Mesodermal cell (in vitro differentiated cells): ENCODE data around the gene ADAMTSL2.

Source experiments
- H3K27ac ChIP-seq: 2 replicates; pipeline ENCODE4 v1.7.0; 2013; ENCODE audit warnings: mild to moderate bottlenecking, low read depth, low read length, moderate library complexity; ENCODE audit not compliant: severe bottlenecking
- H3K36me3 ChIP-seq: 2 replicates; pipeline ENCODE4 v1.7.1; 2013; ENCODE audit warnings: mild to moderate bottlenecking, low read length, moderate library complexity; ENCODE audit not compliant: control insufficient read depth, insufficient read depth
- H3K4me1 ChIP-seq: one replicate; pipeline ENCODE4 v1.7.1; 2013; ENCODE audit warnings: mild to moderate bottlenecking, low read length; ENCODE audit not compliant: insufficient read depth, control insufficient read depth, poor library complexity, severe bottlenecking
- H3K4me3 ChIP-seq: 2 replicates; pipeline ENCODE4 v1.7.0; 2013; ENCODE audit warnings: low read length, control low read depth, mild to moderate bottlenecking; ENCODE audit not compliant: insufficient read depth, poor library complexity, severe bottlenecking; ENCODE audit errors: extremely low read depth
- H3K9me3 ChIP-seq: 2 replicates; pipeline ENCODE4 v1.7.1; 2013; ENCODE audit warnings: mild to moderate bottlenecking, low read length, moderate library complexity; ENCODE audit not compliant: control insufficient read depth
- WGBS, 2 experiments: methylation state at CpG; one replicate each; pipeline ENCODE4 v1.1.5; 2013; ENCODE audit warnings: missing lambda C conversion rate in 2 of 2; ENCODE audit not compliant: insufficient coverage in 2 of 2; 5-methylcytosine and 5-hydroxymethylcytosine counted together

ADAMTSL2 gene

GRCh38 chr9:133579601-133580418 is 45.3 kb downstream of the ADAMTSL2 start:
- Histone ChIP-seq H3K27ac (no peak overlapping the region), H3K36me3 (no peaks in the 10 kb centered on the region), H3K4me3 (no peak overlapping the region), H3K4me1 (peaks cover 53% of the 10 kb centered on the region), H3K9me3 (no peaks in the 10 kb centered on the region)
- 91 to 94% methylated on average over 24 to 27 of the region's 31 CpGs for WGBS, 2 experiments

GRCh38 chr9:133580419-133580738 is 45.9 kb downstream of the ADAMTSL2 start:
- Histone ChIP-seq H3K36me3 (no peaks in the 10 kb centered on the region), H3K4me3 (no peak overlapping the region), H3K4me1 (peaks cover 59% of the 10 kb centered on the region), H3K9me3 (no peaks in the 10 kb centered on the region), H3K27ac (no peak overlapping the region)
- 77 to 87% methylated on average over 5 to 6 of the region's 6 CpGs for WGBS, 2 experiments

GRCh38 chr9:133581011-133581410 is 46.5 kb downstream of the ADAMTSL2 start:
- Histone ChIP-seq H3K4me3 (no peak overlapping the region), H3K9me3 (no peaks in the 10 kb centered on the region), H3K4me1 (peaks cover 61% of the 10 kb centered on the region), H3K36me3 (no peaks in the 10 kb centered on the region), H3K27ac (peak overlapping the region; percentile 93)
- WGBS, 2 experiments: 60 to 100% methylated on average over 1 of the region's 4 CpGs

GRCh38 chr9:133581513-133582343 is 47.2 kb downstream of the ADAMTSL2 start:
- Histone ChIP-seq H3K27ac (peak overlapping the region; percentile 93), H3K4me1 (peaks cover 67% of the 10 kb centered on the region)
- WGBS, 2 experiments: 78 to 80% methylated on average over 18 to 19 of the region's 19 CpGs

GRCh38 chr9:133582501-133583045 is 48.1 kb downstream of the ADAMTSL2 start:
- Histone ChIP-seq H3K4me1 (peaks cover 64% of the 10 kb centered on the region), H3K4me3 (no peak overlapping the region), H3K27ac (peak overlapping the region; percentile 93), H3K9me3 (no peaks in the 10 kb centered on the region), H3K36me3 (no peaks in the 10 kb centered on the region)
- 93 to 97% methylated on average over 8 to 13 of the region's 14 CpGs for WGBS, 2 experiments

More at GRCh38 chr9:133581513-133582343, 47.2 kb downstream of the ADAMTSL2 start:
- Histone ChIP-seq H3K9me3 (no peaks in the 10 kb centered on the region), H3K4me3 (no peak overlapping the region), H3K36me3 (no peaks in the 10 kb centered on the region)

GRCh38 chr9:133583111-133583510 is 48.6 kb downstream of the ADAMTSL2 start:
- H3K4me1 ChIP-seq: peaks cover 64% of the 10 kb centered on the region
- no peaks in the 10 kb centered on the region for H3K9me3 ChIP-seq
- WGBS, 2 experiments: 100% methylated on average over 1 of the region's 3 CpGs; no CpG with 5 or more reads in 1 of the 2 experiments
- H3K4me3 ChIP-seq: no peak overlapping the region
- no peaks in the 10 kb centered on the region for H3K36me3 ChIP-seq
- H3K27ac ChIP-seq: peak overlapping the region; percentile 93

- H3K36me3 ChIP-seq: no peaks in the 10 kb centered on the region
- WGBS, 2 experiments: 93 to 94% methylated on average over 10 to 23 of the region's 23 CpGs
- H3K4me3 ChIP-seq: no peak overlapping the region
- peaks cover 4% of the 10 kb centered on the region for H3K9me3 ChIP-seq
- no peak overlapping the region for H3K27ac ChIP-seq
- peaks cover 64% of the 10 kb centered on the region for H3K4me1 ChIP-seq
Measured at GRCh38 chr9:133583586-133583985, 49.1 kb downstream of the ADAMTSL2 start.

- peaks cover 6% of the 10 kb centered on the region for H3K9me3 ChIP-seq
- H3K4me3 ChIP-seq: no peak overlapping the region
- H3K36me3 ChIP-seq: no peaks in the 10 kb centered on the region
- peak overlapping the region; percentile 75 for H3K27ac ChIP-seq
- 87 to 89% methylated on average over 4 to 5 of the region's 5 CpGs for WGBS, 2 experiments
- peaks cover 64% of the 10 kb centered on the region for H3K4me1 ChIP-seq
Measured at GRCh38 chr9:133584167-133584558, 49.7 kb downstream of the ADAMTSL2 start.

GRCh38 chr9:133584559-133585476 is 50.3 kb downstream of the ADAMTSL2 start:
- WGBS, 2 experiments: 44% methylated on average over 19 to 20 of the region's 28 CpGs
- Histone ChIP-seq H3K27ac (peak overlapping the region; percentile 75), H3K4me1 (peaks cover 59% of the 10 kb centered on the region), H3K9me3 (peaks cover 6% of the 10 kb centered on the region), H3K36me3 (no peaks in the 10 kb centered on the region), H3K4me3 (no peak overlapping the region)
